G401.6 (cell line): Measurements from ENCODE around the gene VAV3.
"Not testable (repeated sequence)": the region's sequence is repeated elsewhere in the genome, so short reads cannot be mapped to it uniquely, and the experiment has no call there.

Experiments used
- FAIRE-seq: peaks from 2 replicates; lab custom pipeline; 2012; peaks lifted over from hg19 to GRCh38; lab: Jason Lieb, UNC

Gene VAV3

GRCh38 chr1:107680579-107680985 lies 284.4 kb downstream of the VAV3 start:
- no peak for FAIRE-seq

- no peak for FAIRE-seq
These were observed 285.5 kb downstream of the VAV3 start for GRCh38 chr1:107679411-107679953.

- FAIRE-seq, result no peak
These were observed 286.0 kb downstream of the VAV3 start for GRCh38 chr1:107678993-107679392.

GRCh38 chr1:107677697-107678096 lies 287.3 kb downstream of the VAV3 start:
- no peak for FAIRE-seq

- FAIRE-seq, result no peak
These were observed 290.5 kb downstream of the VAV3 start for GRCh38 chr1:107674486-107674885.

- FAIRE-seq, result no peak
These were observed 292.0 kb downstream of the VAV3 start for GRCh38 chr1:107673006-107673405.

- FAIRE-seq, result no peak
These were observed 294.5 kb downstream of the VAV3 start for GRCh38 chr1:107670397-107671040.

GRCh38 chr1:107669996-107670395 lies 295.0 kb downstream of the VAV3 start:
- FAIRE-seq, result no peak

- no peak for FAIRE-seq
These were observed 296.2 kb downstream of the VAV3 start for GRCh38 chr1:107668762-107669161.

GRCh38 chr1:107666493-107666892 lies 298.5 kb downstream of the VAV3 start:
- FAIRE-seq, result no peak

- FAIRE-seq, result no peak
These were observed 299.7 kb downstream of the VAV3 start for GRCh38 chr1:107664982-107665925.

- FAIRE-seq, result no peak
These were observed 302.0 kb downstream of the VAV3 start for GRCh38 chr1:107662971-107663370.

- no peak for FAIRE-seq
These were observed 303.8 kb downstream of the VAV3 start for GRCh38 chr1:107661158-107661557.

- no peak for FAIRE-seq
These were observed 305.0 kb downstream of the VAV3 start for GRCh38 chr1:107659961-107660360.

- no peak for FAIRE-seq
These were observed 307.6 kb downstream of the VAV3 start for GRCh38 chr1:107657356-107657755.

GRCh38 chr1:107653765-107654164 lies 311.2 kb downstream of the VAV3 start:
- FAIRE-seq, result no peak

- FAIRE-seq, result no peak
These were observed 312.0 kb downstream of the VAV3 start for GRCh38 chr1:107653005-107653404.

- FAIRE-seq, result not testable (repeated sequence)
These were observed 314.2 kb downstream of the VAV3 start for GRCh38 chr1:107650825-107651224.

- FAIRE-seq, result no peak
These were observed 316.0 kb downstream of the VAV3 start for GRCh38 chr1:107649023-107649422.

- no peak for FAIRE-seq
These were observed 316.9 kb downstream of the VAV3 start for GRCh38 chr1:107648071-107648470.

- FAIRE-seq, result no peak
These were observed 318.0 kb downstream of the VAV3 start for GRCh38 chr1:107647012-107647411.

- FAIRE-seq, result no peak
These were observed 321.2 kb downstream of the VAV3 start for GRCh38 chr1:107643766-107644165.

GRCh38 chr1:107640207-107640606 lies 324.8 kb downstream of the VAV3 start:
- no peak for FAIRE-seq
